K562 (cell line): ENCODE data around the gene CIAO2A. TPM values are rescaled to one million over a fixed set of nuclear protein-coding genes. Genes with fewer than 3 reads are reported as not detected.

Experiments
- ATF6 ChIP-seq: sonication (generic); formaldehyde crosslinking; IDR thresholded peaks from 2 replicates; pipeline ENCODE4 v1.4.0; 2020; ENCODE audit warnings: mild to moderate bottlenecking, missing genetic modification reagents
- FOSL1 ChIP-seq: fragments of 200-800 bp; sonication (Bioruptor generic); conservative IDR thresholded peaks from 2 replicates; pipeline ENCODE4 v1.6.1; 2016; ENCODE audit warnings: missing genetic modification characterization, missing compliant biosample characterization
- MITF ChIP-seq: IDR thresholded peaks from 2 replicates; pipeline ENCODE4 v1.6.1; 2014; ENCODE audit warnings: antibody characterized with exemption
- RAD21 ChIP-seq, 2 experiments: fragments of 250-450 bp in 1 of 2; fragments of 450-650 bp in 1 of 2; sonication (Bioruptor Pico) in 1 of 2; formaldehyde crosslinking in 1 of 2; IDR thresholded peaks in 1 of 2; conservative IDR thresholded peaks in 1 of 2; 2 replicates each; pipeline versions ENCODE4 v1.4.0 to v1.8.0; 2020 to 2022; ENCODE audit warnings: mild to moderate bottlenecking in 2 of 2, moderate library complexity in 1 of 2
- RNF2 ChIP-seq: sonication (generic); IDR thresholded peaks from 2 replicates; pipeline ENCODE4 v1.6.1; 2016
- SAFB ChIP-seq: fragments of 200-400 bp; formaldehyde crosslinking; IDR thresholded peaks from 2 replicates; pipeline ENCODE4 v1.6.1; 2017; ENCODE audit warnings: low read depth, low read length, borderline replicate concordance
- SRSF1 ChIP-seq: fragments of 200-400 bp; formaldehyde crosslinking; IDR thresholded peaks from 2 replicates; pipeline ENCODE4 v1.6.1; 2017; ENCODE audit warnings: mild to moderate bottlenecking, low read depth, low read length, moderate library complexity
- STAT5B ChIP-seq: fragments of 250-450 bp; sonication (Bioruptor Pico); IDR thresholded peaks from 2 replicates; pipeline ENCODE4 v1.8.0; 2021; ENCODE audit warnings: mild to moderate bottlenecking, inconsistent platforms
- TEAD1 ChIP-seq, 2 experiments: fragments of 450-650 bp in 1 of 2; sonication (generic) in 1 of 2; formaldehyde crosslinking; IDR thresholded peaks; 2 replicates each; pipeline versions ENCODE4 v1.4.0 to v1.8.0; 2020 to 2022; ENCODE audit warnings: mild to moderate bottlenecking in 2 of 2, missing genetic modification reagents in 1 of 2
- ZHX1 ChIP-seq: fragments of 150-350 bp; conservative IDR thresholded peaks from 2 replicates; pipeline ENCODE4 v1.6.1; 2014; ENCODE audit warnings: low read length
- ZNF217 ChIP-seq: sonication (generic); formaldehyde crosslinking; IDR thresholded peaks from 2 replicates; pipeline ENCODE4 v1.8.0; 2022; ENCODE audit warnings: mild to moderate bottlenecking, missing genetic modification reagents
- ZNF518B ChIP-seq: fragments of 250-450 bp; sonication (Bioruptor Pico); IDR thresholded peaks from 2 replicates; pipeline ENCODE4 v1.5.0; 2021; ENCODE audit warnings: mild to moderate bottlenecking, moderate library complexity
- polyA plus RNA-seq, 8 experiments: library from polyadenylated mRNA; depleted of rRNA in 4 of 8; stranded (reverse) in 5 of 8; unstranded in 3 of 8; fragments of >200 nt; fragmentation: Nextera tagmentation in 2 of 8; fragmentation: Illumina TruSeq in 1 of 8; extraction: Ambion mirVana in 2 of 8; extraction: Trizol in 1 of 8; gene quantifications; 2 replicates each; pipeline versions ENCODE4 v1.2.1 to v1.2.3, GENCODE V29; 2011 to 2014; ENCODE audit warnings: inconsistent platforms in 1 of 8, missing spikeins in 1 of 8
- total RNA-seq, 7 experiments: library from RNA; depleted of rRNA in 6 of 7; stranded (reverse); fragments of >200 nt in 6 of 7; fragmentation: Illumina TruSeq in 2 of 7; extraction: Trizol in 2 of 7; gene quantifications; 2 replicates each; pipeline versions ENCODE4 v1.2.1 to v1.2.3, GENCODE V29; 2011 to 2021; ENCODE audit warnings: low replicate concordance in 1 of 7

The CIAO2A gene
- total and polyA plus RNA-seq, 9 of the 15 experiments (the other 6 are each of a cell fraction or from before 2014, with no cell fraction given), result 161 to 429 (median 313) TPM

GRCh38 chr15:64046421-64047153, 47.1 kb downstream of the CIAO2A start, which contains the start of gene DAPK2 (continued):
- TF ChIP-seq ZNF518B (CRISPR knock-in tag) (no peak), ATF6 (CRISPR knock-in tag) (no peak), SAFB (no peak), RNF2 (no peak), STAT5B (CRISPR knock-in tag) (no peak), SRSF1 (no peak), ZNF217 (CRISPR knock-in tag) (no peak), RAD21 (CRISPR knock-in tag; conservative IDR thresholded peaks at IDR 0.05 in 1 of 2, IDR thresholded peaks at IDR 0.05 in 1 of 2) (peak; percentile 89 to 90), FOSL1 (tag) (no peak), MITF (no peak), ZHX1 (no peak), TEAD1 (CRISPR knock-in tag; IDR thresholded peaks at IDR 0.05) (no peak)
